Hindlimb muscle (tissue), 1 donor: ENCODE data around the gene TMEM11. TPM values are rescaled to one million over a fixed set of nuclear protein-coding genes. Genes with fewer than 3 reads are reported as not detected.
"Not testable (repeated sequence)": the region's sequence is repeated elsewhere in the genome, so short reads cannot be mapped to it uniquely, and the experiment has no call there.

ENCODE experiments used
- DNase-seq: peaks from one replicate; pipeline ENCODE4 v3.0.0-alpha.2; 2013
- polyA plus RNA-seq: library from polyadenylated mRNA; unstranded; fragments of 120-200 nt; gene quantifications from one replicate; pipeline ENCODE4 v1.2.1, GENCODE V29; 2013; ENCODE audit not compliant: insufficient read length

Gene TMEM11
- polyA plus RNA-seq, 1 donor: 30.4 TPM

GRCh38 chr17:21242026-21242697 lies 28.2 kb upstream of the TMEM11 start:
- DNase-seq: no peak

GRCh38 chr17:21241564-21241963 lies 27.6 kb upstream of the TMEM11 start:
- DNase-seq: no peak

GRCh38 chr17:21240369-21241055 lies 26.6 kb upstream of the TMEM11 start:
- DNase-seq: no peak

- DNase-seq: no peak
These were observed 25.9 kb upstream of the TMEM11 start for GRCh38 chr17:21239680-21240368.

GRCh38 chr17:21235921-21236320 lies 22.0 kb upstream of the TMEM11 start:
- DNase-seq: no peak

- no peak for DNase-seq
These were observed 19.8 kb upstream of the TMEM11 start for GRCh38 chr17:21233581-21234347.

- DNase-seq: no peak
These were observed 18.2 kb upstream of the TMEM11 start for GRCh38 chr17:21232033-21232749.

GRCh38 chr17:21231533-21231932 lies 17.6 kb upstream of the TMEM11 start:
- DNase-seq: no peak

- no peak for DNase-seq
These were observed 14.9 kb upstream of the TMEM11 start for GRCh38 chr17:21228845-21229244.

- DNase-seq: no peak
These were observed 14.2 kb upstream of the TMEM11 start for GRCh38 chr17:21228111-21228510.

GRCh38 chr17:21227277-21227676 lies 13.3 kb upstream of the TMEM11 start:
- not testable (repeated sequence) for DNase-seq

GRCh38 chr17:21223086-21223485 lies 9.1 kb upstream of the TMEM11 start:
- DNase-seq: no peak

- DNase-seq: no peak
These were observed 4.9 kb upstream of the TMEM11 start for GRCh38 chr17:21218831-21219380.

- no peak for DNase-seq
These were observed 4.1 kb upstream of the TMEM11 start for GRCh38 chr17:21218101-21218500.

- DNase-seq: no peak
These were observed 3.4 kb upstream of the TMEM11 start for GRCh38 chr17:21217346-21217745.

- DNase-seq: no peak
These were observed 2.0 kb upstream of the TMEM11 start for GRCh38 chr17:21215935-21216334.

GRCh38 chr17:21214777-21215541 lies 998 bp upstream of the TMEM11 start:
- DNase-seq: peak; percentile 31

GRCh38 chr17:21213638-21214014 lies 335 bp downstream of the TMEM11 start:
- DNase-seq: no peak

- DNase-seq: peak; percentile 26
These were observed 929 bp downstream of the TMEM11 start for GRCh38 chr17:21212826-21213637.

GRCh38 chr17:21211825-21212479 lies 2.0 kb downstream of the TMEM11 start:
- no peak for DNase-seq
